Keratinocyte (primary cell): ENCODE results near the gene TSHZ1. TPM values are rescaled to one million over a fixed set of nuclear protein-coding genes. Genes with fewer than 3 reads are reported as not detected.

Experiments used
- DNase-seq: peaks from one replicate; pipeline ENCODE4 v3.0.0-alpha.2; 2011; ENCODE audit warnings: low read depth, missing footprints, low spot score
- FAIRE-seq: peaks from 2 replicates; lab custom pipeline; 2011; peaks lifted over from hg19 to GRCh38; lab: Jason Lieb, UNC
- H2AFZ ChIP-seq: 2 replicates; pipeline ENCODE4 v1.6.0; 2012; ENCODE audit warnings: low read length, control low read depth, inconsistent platforms; ENCODE audit not compliant: control insufficient read depth
- H3K27ac ChIP-seq: 2 replicates; pipeline ENCODE4 v1.5.1; 2011; ENCODE audit warnings: low read length; ENCODE audit not compliant: control insufficient read depth, insufficient read depth
- H3K27me3 ChIP-seq: 3 replicates; pipeline ENCODE4 v1.6.0; 2011; ENCODE audit warnings: low read length; ENCODE audit not compliant: control insufficient read depth, insufficient read depth; ENCODE audit errors: extremely low read depth
- H3K36me3 ChIP-seq, 2 experiments: 2 replicates in 1 of 2; 3 replicates in 1 of 2; pipeline ENCODE4 v1.5.1; 2011; ENCODE audit warnings: low read length in 2 of 2, mild to moderate bottlenecking in 1 of 2; ENCODE audit not compliant: control insufficient read depth in 2 of 2, insufficient read depth in 2 of 2; ENCODE audit errors: extremely low read depth in 1 of 2
- H3K4me1 ChIP-seq: 3 replicates; pipeline ENCODE4 v1.5.1; 2011; ENCODE audit warnings: low read length; ENCODE audit not compliant: control insufficient read depth, insufficient read depth; ENCODE audit errors: extremely low read depth
- H3K4me2 ChIP-seq: 3 replicates; pipeline ENCODE4 v1.6.0; 2011; ENCODE audit warnings: low read depth, low read length; ENCODE audit not compliant: control insufficient read depth, insufficient read depth; ENCODE audit errors: extremely low read depth
- H3K4me3 ChIP-seq, 3 experiments: fragments of 200-600 bp in 1 of 3; sonication (generic) in 1 of 3; 2 replicates in 2 of 3; 3 replicates in 1 of 3; pipeline ENCODE4 v1.5.1; 2011 to 2016; ENCODE audit warnings: low read length in 3 of 3, mild to moderate bottlenecking in 3 of 3, control low read depth in 2 of 3, inconsistent platforms in 1 of 3, low read depth in 1 of 3, mixed read lengths in 1 of 3, mixed run types in 1 of 3, moderate library complexity in 1 of 3; ENCODE audit not compliant: control insufficient read depth in 2 of 3, insufficient read depth in 2 of 3; ENCODE audit errors: extremely low read depth in 1 of 3
- H3K79me2 ChIP-seq: 2 replicates; pipeline ENCODE4 v1.6.0; 2012; ENCODE audit warnings: low read length; ENCODE audit not compliant: control insufficient read depth, insufficient read depth
- H3K9ac ChIP-seq: 3 replicates; pipeline ENCODE4 v1.6.0; 2011; ENCODE audit warnings: low read length; ENCODE audit not compliant: control insufficient read depth, insufficient read depth; ENCODE audit errors: extremely low read depth
- H3K9me1 ChIP-seq: 3 replicates; pipeline ENCODE4 v1.6.0; 2011; ENCODE audit warnings: low read length; ENCODE audit not compliant: control insufficient read depth, insufficient read depth; ENCODE audit errors: extremely low read depth
- H3K9me3 ChIP-seq: 2 replicates; pipeline ENCODE4 v1.5.1; 2012; ENCODE audit warnings: low read depth, low read length; ENCODE audit not compliant: control insufficient read depth
- H4K20me1 ChIP-seq: 3 replicates; pipeline ENCODE4 v1.6.0; 2011; ENCODE audit warnings: low read length; ENCODE audit not compliant: control insufficient read depth, insufficient read depth; ENCODE audit errors: extremely low read depth
- CTCF ChIP-seq, 3 experiments: IDR thresholded peaks in 1 of 3; conservative IDR thresholded peaks in 1 of 3; optimal IDR thresholded peaks in 1 of 3; 2 replicates in 2 of 3; 3 replicates in 1 of 3; pipeline versions ENCODE3 to v1.5.1; 2011; ENCODE audit warnings: low read length in 3 of 3, mild to moderate bottlenecking in 3 of 3, moderate library complexity in 2 of 3, control low read depth in 1 of 3, inconsistent platforms in 1 of 3; ENCODE audit not compliant: insufficient read depth in 2 of 3; ENCODE audit errors: extremely low read depth in 1 of 3
- EZH2 ChIP-seq: IDR thresholded peaks from one replicate; pipeline ENCODE4 v1.6.1; 2012; ENCODE audit warnings: inconsistent platforms, mild to moderate bottlenecking, low read length, moderate library complexity
- dilution Hi-C: fragments of 300-500 bp; cut with MboI; formaldehyde crosslinking; loops from one replicate; pipeline ENCODE4 v1.7.0; 2020; ENCODE audit warnings: low sequenced_read_pairs; ENCODE audit not compliant: extremely low pct_ligation_motif_present
- polyA plus RNA-seq, 5 experiments: library from polyadenylated mRNA; depleted of rRNA in 3 of 5; stranded (reverse) in 3 of 5; stranded (forward) in 1 of 5; unstranded in 1 of 5; fragments of >200 nt; gene quantifications; 1 replicate in 1 of 5; 2 replicates in 3 of 5; 3 replicates in 1 of 5; pipeline versions ENCODE4 v1.2.1 to v1.2.3, GENCODE V29; 2011 to 2012; ENCODE audit warnings: missing spikeins in 2 of 5, low read depth in 1 of 5, low replicate concordance in 1 of 5

The TSHZ1 gene
- polyA plus RNA-seq, 1 donor (not counting 4 experiments of a cell fraction or from before 2014, with no cell fraction given) = 2.2 TPM

GRCh38 chr18:75316826-75317225, 106.2 kb downstream of the TSHZ1 start:
- FAIRE-seq (no peak), DNase-seq (no peak)
- Histone ChIP-seq H3K9me1 (no peaks in the 10 kb centered on the region), H4K20me1 (no peaks in the 10 kb centered on the region), H3K4me3 (no peak overlapping the region), H3K9ac (no peak overlapping the region), H3K27ac (no peak overlapping the region), H3K9me3 (no peaks in the 10 kb centered on the region), H3K27me3 (no peaks in the 10 kb centered on the region), H3K4me1 (no peaks in the 10 kb centered on the region), H3K79me2 (no peaks in the 10 kb centered on the region), H3K4me2 (no peak overlapping the region), H2AFZ (no peak overlapping the region), H3K36me3 (no peaks in the 10 kb centered on the region)
- dilution Hi-C loops = no loop called here
- TF ChIP-seq EZH2 (no peak), CTCF (optimal IDR thresholded peaks at IDR 0.05 in 1 of 3, IDR thresholded peaks at IDR 0.05 in 1 of 3, conservative IDR thresholded peaks at IDR 0.05 in 1 of 3; ENCODE audit: extremely low read depth in 1 of 3, insufficient read depth in 2 of 3, low read length in 3 of 3) (no peak)

GRCh38 chr18:75317300-75317699, 106.7 kb downstream of the TSHZ1 start:
- no peak for FAIRE-seq
- H4K20me1 ChIP-seq = no peaks in the 10 kb centered on the region
- H3K9me1 ChIP-seq = no peaks in the 10 kb centered on the region
- no peaks in the 10 kb centered on the region for H3K79me2 ChIP-seq
- no peak overlapping the region for H3K9ac ChIP-seq
- H3K4me1 ChIP-seq = no peaks in the 10 kb centered on the region
- no peaks in the 10 kb centered on the region for H3K9me3 ChIP-seq
- H2AFZ ChIP-seq = no peak overlapping the region
- H3K4me2 ChIP-seq = no peak overlapping the region
- TF ChIP-seq EZH2 (no peak), CTCF (optimal IDR thresholded peaks at IDR 0.05 in 1 of 3, IDR thresholded peaks at IDR 0.05 in 1 of 3, conservative IDR thresholded peaks at IDR 0.05 in 1 of 3; ENCODE audit: extremely low read depth in 1 of 3, insufficient read depth in 2 of 3, low read length in 3 of 3) (no peak)
- no peak overlapping the region for H3K27ac ChIP-seq
- no peaks in the 10 kb centered on the region for H3K36me3 ChIP-seq
- no peak for DNase-seq
- dilution Hi-C loops = no loop called here
- H3K4me3 ChIP-seq = no peak overlapping the region
- no peaks in the 10 kb centered on the region for H3K27me3 ChIP-seq
